T-helper 1 cell treated with Interleukin-12 subunit alpha and Interleukin-12 subunit beta and Interleukin-4 antibody, amounts not matched to agents 30 μg/mL and 1 μg/mL, for 36 hours (primary cell): ENCODE results near the gene PARVB.

ENCODE experiments used
- H3K27ac Mint-ChIP-seq: one replicate; pipeline ENCODE4 v1.8.0; 2021; ENCODE audit warnings: mild to moderate bottlenecking, mixed read lengths
- H3K27me3 Mint-ChIP-seq: one replicate; pipeline ENCODE4 v1.8.0; 2021; ENCODE audit warnings: low read depth, mixed read lengths
- H3K36me3 Mint-ChIP-seq: one replicate; pipeline ENCODE4 v1.8.0; 2021; ENCODE audit warnings: low read depth, mixed read lengths
- H3K4me1 Mint-ChIP-seq: one replicate; pipeline ENCODE4 v1.8.0; 2021; ENCODE audit warnings: low read depth, mixed read lengths
- H3K4me3 Mint-ChIP-seq: one replicate; pipeline ENCODE4 v1.8.0; 2021; ENCODE audit warnings: mild to moderate bottlenecking, moderate library complexity, mixed read lengths
- H3K9me3 Mint-ChIP-seq: one replicate; pipeline ENCODE4 v1.8.0; 2021; ENCODE audit warnings: mixed read lengths

The PARVB gene

GRCh38 chr22:44071781-44072326, 47.8 kb downstream of the PARVB start:
- peaks cover 5% of the 10 kb centered on the region for H3K4me1 Mint-ChIP-seq
- no peaks in the 10 kb centered on the region for H3K9me3 Mint-ChIP-seq
- no peak overlapping the region for H3K4me3 Mint-ChIP-seq
- no peak overlapping the region for H3K27ac Mint-ChIP-seq
- no peaks in the 10 kb centered on the region for H3K27me3 Mint-ChIP-seq
- H3K36me3 Mint-ChIP-seq = no peaks in the 10 kb centered on the region

GRCh38 chr22:44074337-44074984, 50.4 kb downstream of the PARVB start:
- Mint-ChIP-seq H3K36me3 (no peaks in the 10 kb centered on the region), H3K4me3 (no peak overlapping the region), H3K9me3 (no peaks in the 10 kb centered on the region), H3K27me3 (no peaks in the 10 kb centered on the region), H3K27ac (no peak overlapping the region), H3K4me1 (no peaks in the 10 kb centered on the region)

GRCh38 chr22:44075022-44075421, 50.9 kb downstream of the PARVB start:
- H3K36me3 Mint-ChIP-seq = no peaks in the 10 kb centered on the region
- H3K4me3 Mint-ChIP-seq = no peak overlapping the region
- H3K27me3 Mint-ChIP-seq = no peaks in the 10 kb centered on the region
- H3K27ac Mint-ChIP-seq = no peak overlapping the region
- no peaks in the 10 kb centered on the region for H3K9me3 Mint-ChIP-seq
- H3K4me1 Mint-ChIP-seq = no peaks in the 10 kb centered on the region

GRCh38 chr22:44075670-44076069, 51.6 kb downstream of the PARVB start:
- Mint-ChIP-seq H3K9me3 (no peaks in the 10 kb centered on the region), H3K4me1 (no peaks in the 10 kb centered on the region), H3K27me3 (no peaks in the 10 kb centered on the region), H3K4me3 (no peak overlapping the region), H3K27ac (no peak overlapping the region), H3K36me3 (no peaks in the 10 kb centered on the region)

GRCh38 chr22:44076825-44077224, 52.7 kb downstream of the PARVB start:
- H3K27me3 Mint-ChIP-seq = no peaks in the 10 kb centered on the region

GRCh38 chr22:44080936-44081861, 57.1 kb downstream of the PARVB start:
- Mint-ChIP-seq H3K27ac (no peak overlapping the region), H3K27me3 (no peaks in the 10 kb centered on the region), H3K4me3 (no peak overlapping the region), H3K36me3 (no peaks in the 10 kb centered on the region), H3K4me1 (no peaks in the 10 kb centered on the region), H3K9me3 (no peaks in the 10 kb centered on the region)

More at GRCh38 chr22:44076825-44077224, 52.7 kb downstream of the PARVB start:
- Mint-ChIP-seq H3K9me3 (no peaks in the 10 kb centered on the region), H3K4me1 (no peaks in the 10 kb centered on the region), H3K36me3 (no peaks in the 10 kb centered on the region), H3K4me3 (no peak overlapping the region), H3K27ac (no peak overlapping the region)

GRCh38 chr22:44082801-44083200, 58.7 kb downstream of the PARVB start:
- no peaks in the 10 kb centered on the region for H3K9me3 Mint-ChIP-seq
- no peaks in the 10 kb centered on the region for H3K4me1 Mint-ChIP-seq
- no peaks in the 10 kb centered on the region for H3K36me3 Mint-ChIP-seq
- no peak overlapping the region for H3K27ac Mint-ChIP-seq
- no peaks in the 10 kb centered on the region for H3K27me3 Mint-ChIP-seq
- no peak overlapping the region for H3K4me3 Mint-ChIP-seq

GRCh38 chr22:44084044-44084772, 60.1 kb downstream of the PARVB start:
- no peak overlapping the region for H3K4me3 Mint-ChIP-seq
- no peaks in the 10 kb centered on the region for H3K9me3 Mint-ChIP-seq
- H3K27ac Mint-ChIP-seq = no peak overlapping the region
- H3K36me3 Mint-ChIP-seq = no peaks in the 10 kb centered on the region
- no peaks in the 10 kb centered on the region for H3K4me1 Mint-ChIP-seq
- no peaks in the 10 kb centered on the region for H3K27me3 Mint-ChIP-seq

GRCh38 chr22:44085743-44086270, 61.7 kb downstream of the PARVB start:
- Mint-ChIP-seq H3K27ac (no peak overlapping the region), H3K27me3 (no peaks in the 10 kb centered on the region), H3K9me3 (no peaks in the 10 kb centered on the region), H3K36me3 (no peaks in the 10 kb centered on the region), H3K4me1 (no peaks in the 10 kb centered on the region), H3K4me3 (no peak overlapping the region)

GRCh38 chr22:44086271-44087088, 62.4 kb downstream of the PARVB start:
- H3K4me3 Mint-ChIP-seq = no peak overlapping the region
- no peaks in the 10 kb centered on the region for H3K9me3 Mint-ChIP-seq
- H3K27ac Mint-ChIP-seq = no peak overlapping the region
- H3K4me1 Mint-ChIP-seq = peaks cover 3% of the 10 kb centered on the region
- no peaks in the 10 kb centered on the region for H3K27me3 Mint-ChIP-seq
- no peaks in the 10 kb centered on the region for H3K36me3 Mint-ChIP-seq

- no peaks in the 10 kb centered on the region for H3K27me3 Mint-ChIP-seq
- H3K27ac Mint-ChIP-seq = no peak overlapping the region
- no peaks in the 10 kb centered on the region for H3K36me3 Mint-ChIP-seq
- peaks cover 3% of the 10 kb centered on the region for H3K4me1 Mint-ChIP-seq
- no peaks in the 10 kb centered on the region for H3K9me3 Mint-ChIP-seq
- H3K4me3 Mint-ChIP-seq = no peak overlapping the region
Measured at GRCh38 chr22:44087089-44087430, 63.0 kb downstream of the PARVB start.

GRCh38 chr22:44088976-44089570, 65.0 kb downstream of the PARVB start:
- Mint-ChIP-seq H3K4me3 (no peak overlapping the region), H3K27ac (no peak overlapping the region)

GRCh38 chr22:44089717-44090570, 65.8 kb downstream of the PARVB start:
- H3K27me3 Mint-ChIP-seq = no peaks in the 10 kb centered on the region
- H3K4me1 Mint-ChIP-seq = peaks cover 3% of the 10 kb centered on the region
- H3K4me3 Mint-ChIP-seq = no peak overlapping the region
- H3K27ac Mint-ChIP-seq = no peak overlapping the region
- no peaks in the 10 kb centered on the region for H3K36me3 Mint-ChIP-seq
- H3K9me3 Mint-ChIP-seq = no peaks in the 10 kb centered on the region

More at GRCh38 chr22:44088976-44089570, 65.0 kb downstream of the PARVB start:
- peaks cover 3% of the 10 kb centered on the region for H3K4me1 Mint-ChIP-seq
- H3K9me3 Mint-ChIP-seq = no peaks in the 10 kb centered on the region
- no peaks in the 10 kb centered on the region for H3K36me3 Mint-ChIP-seq
- no peaks in the 10 kb centered on the region for H3K27me3 Mint-ChIP-seq
